Measurements from ENCODE around the gene AGBL5.
"Not testable (repeated sequence)": the region's sequence is repeated elsewhere in the genome, so short reads cannot be mapped to it uniquely, and the experiment has no call there.

AGBL5 gene

GRCh38 chr2:27093430-27094352 is 42.2 kb downstream of the AGBL5 start:
- DNase-seq: no peak

DNA sequence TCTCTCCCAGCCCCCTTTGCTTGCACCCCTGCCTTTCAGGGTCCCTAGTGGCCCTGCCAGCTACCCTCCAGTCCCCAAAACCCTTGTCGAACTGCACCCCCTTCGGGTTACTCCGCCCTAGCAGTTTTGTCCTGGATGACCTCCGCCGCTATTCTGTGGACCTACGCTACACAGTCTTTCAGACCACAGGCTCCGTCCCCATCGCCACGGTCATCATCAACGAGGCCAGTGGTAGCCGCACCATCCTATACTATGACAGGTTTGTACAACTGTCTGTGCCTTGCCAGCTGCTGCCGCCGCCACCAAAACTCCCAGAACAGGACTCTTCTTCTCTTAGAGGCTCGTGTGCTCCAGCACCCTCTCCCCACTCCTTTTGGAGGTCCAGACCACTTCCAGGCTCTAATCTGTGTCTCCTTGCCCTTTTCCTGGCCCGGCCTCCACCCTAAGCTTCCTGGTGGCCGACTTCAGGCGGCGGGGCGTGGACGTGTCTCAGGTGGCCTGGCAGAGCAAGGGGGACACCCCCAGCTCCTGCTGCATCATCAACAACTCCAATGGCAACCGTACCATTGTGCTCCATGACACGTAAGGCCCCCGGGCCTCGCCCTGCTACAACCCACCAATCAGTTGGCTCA is 43.0 kb downstream of the AGBL5 start:
- no peak for DNase-seq

GRCh38 chr2:27095427-27095744 is 43.9 kb downstream of the AGBL5 start:
- DNase-seq: no peak

- peak; percentile 40 for DNase-seq
These were observed 44.5 kb downstream of the AGBL5 start for GRCh38 chr2:27095745-27096651.

DNA sequence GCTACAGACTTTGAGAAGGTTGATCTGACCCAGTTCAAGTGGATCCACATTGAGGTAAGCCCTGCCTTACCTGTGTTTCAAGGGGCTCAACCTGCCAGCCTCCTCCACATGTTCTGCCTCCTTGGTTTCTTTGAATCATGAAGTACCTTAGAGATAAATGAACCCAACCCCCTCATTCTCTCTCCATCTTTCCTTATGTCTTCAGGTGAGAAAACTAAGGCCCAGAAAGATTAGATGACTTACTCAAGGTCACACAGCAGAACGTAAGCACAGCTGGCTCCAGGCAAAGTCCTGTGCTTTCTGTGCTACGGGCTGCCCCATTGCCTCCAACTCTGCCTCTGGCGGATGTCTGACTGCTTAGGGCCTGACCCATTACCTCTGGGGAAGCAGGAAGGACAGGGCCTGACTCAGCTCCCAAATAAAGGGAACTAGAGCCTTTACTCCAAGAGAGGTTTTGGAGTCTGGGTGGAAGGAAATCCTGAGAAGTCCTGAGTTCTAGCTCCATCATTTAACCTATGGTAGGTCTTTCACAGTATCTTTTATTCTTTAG is 45.4 kb downstream of the AGBL5 start:
- no peak for DNase-seq

- no peak for DNase-seq
These were observed 45.9 kb downstream of the AGBL5 start for GRCh38 chr2:27097341-27097740.

GRCh38 chr2:27099334-27099955 is 48.0 kb downstream of the AGBL5 start:
- no peak for DNase-seq

GRCh38 chr2:27100036-27100435 is 48.6 kb downstream of the AGBL5 start:
- DNase-seq: no peak

GRCh38 chr2:27102329-27102728 is 50.9 kb downstream of the AGBL5 start:
- no peak for DNase-seq

- DNase-seq: no peak
These were observed 54.5 kb downstream of the AGBL5 start for GRCh38 chr2:27105981-27106380.

DNA sequence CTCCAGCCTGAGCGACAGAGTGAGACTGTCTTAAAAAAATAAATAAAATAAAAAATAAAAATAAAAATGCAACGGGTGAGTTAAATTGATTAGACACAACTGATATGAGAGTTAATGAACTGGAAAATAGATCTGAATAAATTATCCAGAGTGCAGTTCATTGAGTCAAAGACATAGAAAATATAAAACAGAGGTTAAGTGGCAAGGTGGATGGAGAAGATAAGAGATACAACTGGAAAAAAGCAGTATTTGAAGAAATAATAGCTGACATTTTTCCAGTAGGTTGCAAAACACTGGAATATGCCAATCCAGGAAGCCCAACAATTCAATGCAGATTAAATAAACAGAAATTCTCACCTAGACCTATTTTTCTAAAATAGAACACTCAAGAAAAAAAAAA is 56.8 kb downstream of the AGBL5 start:
- no peak for DNase-seq

DNA sequence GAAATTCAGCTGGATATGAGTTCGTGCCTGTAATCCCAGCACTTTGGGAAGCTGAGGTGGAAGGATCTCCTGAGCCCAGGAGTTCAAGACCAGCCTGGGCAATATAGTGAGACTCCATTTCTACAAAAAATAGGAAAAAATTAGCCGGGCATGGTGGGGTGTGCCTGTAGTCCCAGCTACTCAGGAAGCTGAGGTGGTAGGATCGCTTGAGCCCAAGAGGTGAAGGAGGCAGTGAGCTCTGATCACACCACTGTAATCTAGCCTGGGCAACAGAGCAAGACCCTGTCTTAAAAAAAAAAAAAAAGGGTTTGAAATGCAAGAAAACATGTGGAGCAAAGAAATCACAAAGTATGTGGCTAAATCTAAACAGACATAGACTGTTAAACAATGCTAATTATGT is 57.6 kb downstream of the AGBL5 start:
- DNase-seq: no peak

DNA sequence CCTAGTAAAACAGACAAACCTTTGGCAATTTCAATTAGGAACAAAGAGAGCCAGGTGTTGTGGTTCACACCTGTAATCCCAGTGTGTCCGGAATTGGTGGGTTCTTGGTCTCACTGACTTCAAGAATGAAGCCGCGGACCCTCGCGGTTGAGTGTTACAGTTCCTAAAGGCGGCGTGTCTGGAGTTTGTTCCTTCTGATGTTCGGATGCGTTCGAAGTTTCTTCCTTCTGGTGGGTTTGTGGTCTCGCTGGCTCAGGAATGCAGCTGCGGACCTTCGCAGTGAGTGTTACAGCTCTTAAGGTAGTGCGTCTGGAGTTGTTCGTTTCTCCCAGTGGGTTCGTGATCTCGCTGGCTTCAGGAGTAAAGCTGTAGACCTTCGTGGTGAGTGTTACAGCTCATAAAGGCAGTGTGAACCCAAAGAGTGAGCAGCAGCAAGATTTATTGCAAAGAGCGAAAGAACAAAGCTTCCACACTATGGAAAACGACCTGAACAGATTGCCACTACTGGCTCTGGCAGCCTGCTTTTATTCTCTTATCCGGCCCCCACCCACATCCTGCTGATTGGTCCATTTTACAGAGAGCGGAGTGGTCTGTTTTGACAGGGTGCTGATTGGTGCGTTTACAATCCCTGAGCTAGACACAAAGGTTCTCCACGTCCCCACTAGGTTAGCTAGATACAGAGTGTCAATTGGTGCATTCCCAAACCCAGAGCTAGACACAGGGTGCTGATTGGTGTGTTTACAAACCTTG is 59.3 kb downstream of the AGBL5 start:
- not testable (repeated sequence) for DNase-seq

DNA sequence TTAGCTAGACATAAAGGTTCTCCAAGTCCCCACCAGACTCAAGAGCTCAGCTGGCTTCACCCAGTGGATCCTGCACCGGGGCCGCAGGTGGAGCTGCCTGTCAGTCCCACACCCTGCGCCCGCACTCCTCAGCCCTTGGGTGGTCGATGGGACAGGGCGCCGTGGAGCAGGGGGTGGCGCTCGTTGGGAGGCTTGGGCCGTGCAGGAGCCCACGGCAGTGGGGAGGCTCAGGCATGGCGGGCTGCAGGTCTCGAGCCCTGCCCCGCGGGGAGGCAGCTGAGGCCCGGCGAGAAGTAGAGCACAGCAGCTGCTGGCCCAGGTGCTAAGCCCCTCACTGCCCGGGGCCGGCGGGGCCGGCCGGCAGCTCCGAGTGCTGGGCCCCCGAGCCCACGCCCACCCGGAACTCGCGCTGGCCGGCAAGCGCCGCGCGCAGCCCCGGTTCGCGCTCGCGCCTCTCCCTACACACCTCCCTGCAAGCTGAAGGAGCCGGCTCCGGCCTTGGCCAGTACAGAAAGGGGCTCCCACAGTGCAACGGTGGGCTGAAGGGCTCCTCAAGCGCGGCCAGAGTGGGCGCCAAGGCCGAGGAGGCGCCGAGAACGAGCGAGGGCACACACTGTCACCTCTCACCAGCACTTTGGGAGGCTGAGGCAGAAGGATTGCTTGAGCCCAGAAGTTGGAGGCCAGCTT is 60.1 kb downstream of the AGBL5 start:
- DNase-seq: not testable (repeated sequence)

DNA sequence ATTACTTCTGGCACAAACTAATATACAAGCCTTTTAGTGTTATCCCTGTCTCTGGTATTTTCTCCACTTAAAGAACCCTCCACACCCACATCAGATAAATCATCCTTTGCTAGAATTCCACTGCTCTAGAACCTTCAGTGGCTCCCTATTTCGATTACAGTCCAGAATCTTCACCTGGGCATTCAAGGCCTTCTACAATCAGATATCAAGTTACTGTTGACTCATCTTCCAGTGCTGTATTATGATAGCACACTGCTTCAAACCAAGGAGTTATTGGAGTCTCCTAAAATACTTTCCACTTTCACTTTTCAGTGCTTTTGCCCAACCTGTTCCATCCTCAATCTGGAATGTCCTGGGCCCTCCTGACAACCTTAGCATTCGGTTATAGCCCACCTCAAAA is 64.1 kb downstream of the AGBL5 start:
- no peak for DNase-seq

DNA sequence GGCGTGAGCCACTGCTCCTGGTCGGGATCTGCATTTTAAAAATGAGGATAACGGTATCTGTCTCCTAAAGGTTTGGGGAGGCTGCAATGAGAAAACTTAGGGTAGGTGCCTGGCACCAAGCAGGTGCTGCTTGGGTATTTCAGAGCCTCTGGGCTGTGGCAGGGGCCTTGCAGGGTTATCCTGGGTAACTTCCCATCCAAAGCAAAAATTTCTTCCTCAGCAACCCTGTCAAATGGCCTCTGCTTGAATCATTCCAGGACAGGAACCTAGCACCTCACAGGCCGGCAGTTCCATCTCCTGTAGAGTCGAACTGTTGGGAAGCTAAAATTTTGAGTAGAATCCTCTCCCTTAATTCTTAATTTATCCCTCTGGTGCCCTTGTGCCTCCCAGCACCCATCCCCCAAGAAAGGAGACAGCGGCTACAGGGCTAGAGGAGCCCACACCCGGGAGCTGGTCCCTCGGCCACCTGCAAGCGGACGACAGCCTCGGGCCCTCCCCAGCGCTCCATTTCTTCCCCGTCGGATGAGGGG is 66.6 kb downstream of the AGBL5 start:
- no peak for DNase-seq

GRCh38 chr2:27118525-27119329 is 67.3 kb downstream of the AGBL5 start, which contains the start of gene CGREF1:
Gene CGREF1, minus strand, starts transcription at chr2:27119128. Its CDS starts 14,762 bp downstream, at chr2:27104366.
- DNase-seq: peak; percentile 29

DNA sequence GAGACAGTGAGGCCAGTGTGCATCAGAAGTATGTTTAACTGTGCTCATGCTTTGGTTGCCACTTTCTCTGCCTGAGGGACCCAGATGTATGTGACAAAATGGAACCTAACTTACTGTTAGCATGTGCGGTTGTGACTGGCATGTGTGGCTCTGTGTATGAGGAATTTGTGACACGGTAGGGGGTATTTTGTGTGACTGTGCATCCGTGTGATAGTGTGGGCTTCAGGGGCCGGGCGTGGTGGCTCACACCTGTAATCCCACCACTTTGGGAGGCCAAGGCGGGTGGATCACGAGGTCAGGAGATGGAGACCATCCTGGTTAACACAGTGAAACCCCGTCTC is 67.8 kb downstream of the AGBL5 start:
- DNase-seq: not testable (repeated sequence)

All from stimulated activated CD4-positive, alpha-beta T cell treated with anti-CD3 and anti-CD28 coated beads, Interleukin-12 subunit alpha, Interleukin-12 subunit beta, amount 100 ng/mL, for 4 hours (primary cell).